HG03064 (cell line): ENCODE data around the gene COL5A1.

Experiments
- ATAC-seq: cut with Tn5 transposase; IDR thresholded peaks from one replicate; pipeline ENCODE4 v1.9.1; 2021; ENCODE audit warnings: low read depth; ENCODE audit not compliant: unreplicated experiment

COL5A1 gene

GRCh38 chr9:134756098-134756497 is 114.5 kb downstream of the COL5A1 start:
- no peak for ATAC-seq

DNA sequence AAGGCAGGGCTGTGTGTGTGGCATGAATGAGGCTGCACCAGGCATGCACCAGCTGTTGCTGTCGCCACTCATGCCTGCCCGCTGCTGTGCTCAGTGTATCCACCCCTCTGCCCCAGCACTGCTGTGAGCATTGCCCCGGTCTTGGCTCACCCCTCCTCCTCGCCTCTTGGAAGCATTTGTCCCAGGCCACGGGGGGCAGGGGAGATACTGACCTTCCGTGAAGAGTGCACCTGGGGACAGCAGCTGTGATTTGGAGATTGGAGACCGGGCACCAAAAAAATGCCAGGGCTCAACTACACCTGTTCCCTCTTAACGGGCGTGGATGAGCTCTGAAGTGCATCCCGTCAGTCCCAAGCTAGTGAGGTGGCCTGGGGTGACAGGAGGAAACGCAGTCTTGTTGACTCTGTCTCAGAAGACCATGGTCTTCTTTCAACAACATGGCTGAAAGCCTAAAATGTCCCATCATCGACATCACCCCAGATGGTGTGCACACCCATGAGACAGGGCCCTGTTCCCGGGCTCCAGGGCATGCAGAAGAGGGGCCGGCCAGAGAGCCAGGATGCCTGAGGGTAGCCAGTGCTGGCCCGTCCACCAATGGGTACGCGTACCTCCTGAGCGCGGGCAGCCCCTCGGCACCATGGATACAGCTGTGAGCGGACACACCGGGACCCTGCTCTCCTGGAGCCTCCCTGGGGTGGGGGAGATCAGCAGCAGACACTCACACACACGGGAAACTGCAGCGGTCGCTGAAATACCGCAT is 115.8 kb downstream of the COL5A1 start:
- no peak for ATAC-seq

DNA sequence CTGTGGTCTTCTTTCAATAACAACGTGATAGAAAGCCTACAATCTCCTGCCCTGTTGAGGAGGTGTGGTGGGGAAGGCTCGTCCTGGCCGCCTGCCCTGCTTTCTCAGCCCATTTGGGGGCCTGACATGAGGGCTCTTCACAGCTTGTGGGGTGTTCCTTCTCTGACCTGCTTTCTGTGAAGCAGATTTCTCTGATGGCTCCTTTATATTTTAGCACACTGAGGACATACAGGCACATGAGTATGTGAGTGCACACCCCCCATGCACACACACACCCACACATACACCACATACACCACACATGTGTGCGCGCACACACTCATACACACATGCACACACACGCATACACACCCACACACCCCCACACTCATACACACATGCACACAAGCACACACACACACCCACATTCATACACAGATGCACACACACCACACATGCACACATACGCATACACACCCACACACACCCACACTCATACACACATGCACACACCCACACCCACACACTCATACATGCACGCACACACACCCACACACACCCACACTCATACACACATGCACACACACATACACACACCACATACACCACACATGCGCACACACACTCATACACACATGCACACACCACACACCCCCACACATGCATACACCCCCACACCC is 117.5 kb downstream of the COL5A1 start:
- ATAC-seq: no peak

GRCh38 chr9:134759913-134760312 is 118.3 kb downstream of the COL5A1 start:
- ATAC-seq: no peak

DNA sequence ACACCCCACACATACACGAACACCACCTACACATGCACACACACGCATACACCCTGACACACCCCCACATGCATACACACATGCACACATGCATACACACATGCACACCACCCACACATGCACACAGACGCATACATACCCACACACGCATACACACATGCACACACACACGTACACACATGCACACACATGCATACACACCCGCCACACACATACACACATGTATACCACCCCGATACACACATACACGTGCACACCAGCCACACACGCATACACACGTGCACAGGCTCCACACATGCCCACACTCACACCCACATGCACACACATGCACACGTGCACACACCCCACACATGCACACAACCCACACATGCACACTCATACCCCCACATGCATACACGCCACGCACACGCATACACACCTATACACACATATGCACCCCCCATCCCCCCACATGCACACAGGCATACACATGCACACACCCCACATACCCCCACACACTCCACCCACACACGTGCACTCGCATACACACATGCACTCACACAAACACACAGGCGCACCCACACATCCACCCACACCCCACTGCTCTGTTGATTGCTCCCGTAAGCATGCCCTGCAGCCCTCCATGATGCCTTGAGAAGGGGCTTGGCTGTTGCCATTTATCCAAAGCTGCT is 119.3 kb downstream of the COL5A1 start:
- ATAC-seq: no peak

GRCh38 chr9:134764473-134765269 is 123.1 kb downstream of the COL5A1 start:
- ATAC-seq: no peak

GRCh38 chr9:134765785-134766184 is 124.2 kb downstream of the COL5A1 start:
- ATAC-seq: no peak

- no peak for ATAC-seq
Observed at GRCh38 chr9:134766587-134766986, 125.0 kb downstream of the COL5A1 start.

- ATAC-seq: no peak
Observed at GRCh38 chr9:134768332-134768708, 126.7 kb downstream of the COL5A1 start.

- no peak for ATAC-seq
Observed at GRCh38 chr9:134768709-134769351, 127.2 kb downstream of the COL5A1 start.

DNA sequence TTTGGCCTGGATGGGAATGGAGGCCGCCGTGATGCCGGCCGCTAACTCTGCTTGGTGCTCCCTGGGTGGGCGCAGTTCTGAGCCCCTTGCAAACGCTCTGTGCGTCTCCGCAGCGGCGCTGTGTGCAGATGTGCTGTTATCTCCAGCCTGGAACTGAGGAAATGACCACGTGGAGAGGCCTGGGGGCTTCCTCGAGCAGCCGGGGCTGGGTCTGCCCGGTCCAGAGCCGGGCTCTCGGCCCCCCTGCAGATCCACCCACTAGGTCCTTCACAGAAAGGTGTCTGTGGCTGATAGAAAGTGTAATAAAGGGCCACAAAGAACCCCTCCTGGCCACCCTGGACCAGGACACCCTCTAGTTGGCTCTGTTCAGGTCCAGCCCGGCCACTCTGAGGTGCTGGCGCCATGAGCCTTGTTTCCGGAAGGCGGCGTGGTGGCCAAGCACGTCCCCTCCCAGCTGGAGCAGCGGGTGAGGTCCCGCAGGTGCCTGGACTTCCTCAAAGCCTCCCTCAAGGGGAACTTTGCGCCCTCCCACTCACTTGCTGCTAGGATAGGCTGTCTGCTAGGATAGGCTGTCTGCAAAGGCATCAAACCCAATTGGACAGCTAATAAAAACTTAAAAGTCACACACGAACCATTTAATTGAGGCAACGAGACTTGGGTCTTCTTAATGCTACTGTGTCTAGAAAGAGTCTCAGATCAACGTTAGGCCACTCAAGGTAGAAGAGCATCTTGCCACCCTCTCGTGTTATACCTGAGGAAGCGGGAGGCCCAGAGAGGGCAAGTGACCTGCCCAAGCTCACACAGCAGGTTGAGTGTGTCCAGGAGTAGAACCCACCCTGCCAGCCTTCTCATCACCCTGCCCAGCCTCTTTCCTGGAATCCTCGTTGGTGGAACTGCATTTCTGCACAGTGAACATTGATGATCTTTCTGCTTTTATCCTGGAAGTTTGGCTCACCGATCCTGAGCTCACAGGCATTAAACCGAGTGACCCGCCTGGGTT is 129.7 kb downstream of the COL5A1 start:
- no peak for ATAC-seq

GRCh38 chr9:134772331-134772730 is 130.7 kb downstream of the COL5A1 start:
- no peak for ATAC-seq

DNA sequence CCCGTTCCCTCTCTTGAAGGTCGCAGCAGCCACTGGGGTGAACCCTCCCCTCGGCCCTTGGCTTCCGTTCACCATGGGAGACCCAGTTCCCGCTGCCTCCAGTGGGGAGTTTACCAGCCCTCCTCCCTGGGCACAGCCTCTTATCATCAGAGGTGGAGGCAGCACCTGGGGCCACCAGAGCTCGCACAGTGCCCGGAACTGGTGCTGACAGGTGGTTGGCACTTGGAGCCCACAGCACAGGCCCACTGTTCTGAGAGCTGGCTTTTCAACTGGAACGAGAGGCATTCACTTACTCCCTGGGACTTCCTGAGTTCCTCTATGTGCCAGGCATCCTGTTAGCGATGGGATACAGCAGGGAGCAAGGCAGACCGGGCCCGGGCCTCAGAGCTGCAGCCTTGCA is 132.2 kb downstream of the COL5A1 start:
- ATAC-seq: no peak

DNA sequence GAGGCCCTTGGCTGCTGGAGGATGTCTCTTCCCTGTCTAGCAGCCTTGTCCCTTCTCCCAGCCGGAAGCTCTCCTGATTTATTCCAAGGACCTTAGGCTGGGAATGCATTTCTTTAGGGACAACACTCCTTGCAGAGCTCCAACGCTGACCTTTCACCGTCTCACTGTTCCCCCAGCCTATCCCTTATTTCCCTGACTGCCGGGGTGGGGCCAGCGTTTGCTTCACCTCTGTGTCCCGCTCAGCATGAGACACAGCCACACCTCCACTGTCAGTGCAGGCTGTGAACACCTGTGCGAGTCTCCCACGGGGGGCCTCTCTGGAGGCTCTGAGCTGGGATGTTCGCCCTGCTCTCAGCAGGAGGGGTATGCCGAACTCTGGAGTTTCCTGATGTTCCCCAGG is 132.8 kb downstream of the COL5A1 start:
- no peak for ATAC-seq

GRCh38 chr9:134775081-134775951 is 133.7 kb downstream of the COL5A1 start:
- no peak for ATAC-seq

GRCh38 chr9:134776080-134776796 is 134.6 kb downstream of the COL5A1 start:
- no peak for ATAC-seq

- no peak for ATAC-seq
Observed at GRCh38 chr9:134777153-134777552, 135.6 kb downstream of the COL5A1 start.

GRCh38 chr9:134778156-134778555 is 136.6 kb downstream of the COL5A1 start:
- no peak for ATAC-seq
